ENCODE data around the gene PYY. TPM values are rescaled to one million over a fixed set of nuclear protein-coding genes. Genes with fewer than 3 reads are reported as not detected.

PYY gene
- total RNA-seq, 1 donor from 2014 or later = not detected

DNA sequence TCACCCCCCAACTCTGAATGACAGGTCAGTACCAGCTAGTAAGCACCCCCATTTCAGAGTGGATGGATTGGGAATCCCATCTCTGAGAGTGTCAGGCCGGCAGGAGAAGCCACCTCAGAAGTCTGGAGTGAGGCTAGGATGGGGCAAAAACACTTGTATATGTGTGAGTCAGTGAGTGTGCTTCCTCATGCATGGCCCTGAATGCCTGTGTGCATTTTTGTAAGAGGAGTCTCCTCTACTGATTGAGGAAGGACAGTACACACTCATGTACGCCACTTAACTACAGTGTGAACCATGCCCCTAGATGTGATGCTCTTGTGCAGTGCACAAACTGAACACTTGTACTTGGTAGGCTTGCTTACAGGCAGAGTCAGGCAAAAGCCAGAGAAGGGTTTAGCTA lies 28.4 kb upstream of the PYY start:
- TF ChIP-seq POLR2AphosphoS5 (IDR thresholded peaks at IDR 0.05; ENCODE audit: insufficient read depth in 1 of 2, low read depth in 1 of 2) = no peak
- TF ChIP-seq POLR2A (IDR thresholded peaks at IDR 0.05) = no peak
- TF ChIP-seq, protein P1, sequence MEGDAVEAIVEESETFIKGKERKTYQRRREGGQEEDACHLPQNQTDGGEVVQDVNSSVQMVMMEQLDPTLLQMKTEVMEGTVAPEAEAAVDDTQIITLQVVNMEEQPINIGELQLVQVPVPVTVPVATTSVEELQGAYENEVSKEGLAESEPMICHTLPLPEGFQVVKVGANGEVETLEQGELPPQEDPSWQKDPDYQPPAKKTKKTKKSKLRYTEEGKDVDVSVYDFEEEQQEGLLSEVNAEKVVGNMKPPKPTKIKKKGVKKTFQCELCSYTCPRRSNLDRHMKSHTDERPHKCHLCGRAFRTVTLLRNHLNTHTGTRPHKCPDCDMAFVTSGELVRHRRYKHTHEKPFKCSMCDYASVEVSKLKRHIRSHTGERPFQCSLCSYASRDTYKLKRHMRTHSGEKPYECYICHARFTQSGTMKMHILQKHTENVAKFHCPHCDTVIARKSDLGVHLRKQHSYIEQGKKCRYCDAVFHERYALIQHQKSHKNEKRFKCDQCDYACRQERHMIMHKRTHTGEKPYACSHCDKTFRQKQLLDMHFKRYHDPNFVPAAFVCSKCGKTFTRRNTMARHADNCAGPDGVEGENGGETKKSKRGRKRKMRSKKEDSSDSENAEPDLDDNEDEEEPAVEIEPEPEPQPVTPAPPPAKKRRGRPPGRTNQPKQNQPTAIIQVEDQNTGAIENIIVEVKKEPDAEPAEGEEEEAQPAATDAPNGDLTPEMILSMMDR (IDR thresholded peaks at IDR 0.05) = no peak
- no peaks in the 10 kb centered on the region for H3K9me3 ChIP-seq
- no peak overlapping the region for H3K4me3 ChIP-seq
- no peak overlapping the region for H3K27ac ChIP-seq
- intact Hi-C loops (cut with DNase I) = no loop called here
- no peak for DNase-seq (ENCODE audit: extremely low spot score in 2 of 2)
- no peaks in the 10 kb centered on the region for H3K27me3 ChIP-seq
- H3K36me3 ChIP-seq = no peaks in the 10 kb centered on the region
- peaks cover 13% of the 10 kb centered on the region for H3K4me1 ChIP-seq

DNA sequence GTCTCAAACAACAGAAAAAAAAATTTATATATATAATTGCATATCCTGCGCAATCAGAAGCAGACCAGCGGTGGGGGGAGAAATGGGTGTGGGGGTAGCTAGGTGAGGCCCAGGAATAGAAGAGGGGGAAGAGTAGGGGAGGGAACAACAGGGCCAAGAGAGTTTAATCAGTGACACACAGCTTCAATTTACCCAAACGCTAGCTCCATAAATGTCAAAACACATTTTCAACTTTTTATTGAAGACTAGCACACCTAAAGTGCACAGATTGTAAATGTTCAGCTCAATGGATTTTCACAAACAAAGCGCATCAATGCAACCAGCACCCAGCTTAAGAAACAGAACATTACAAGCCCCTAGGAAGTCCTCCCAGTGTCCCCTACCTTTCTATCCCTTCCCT lies 25.9 kb upstream of the PYY start:
- no peak overlapping the region for H3K27ac ChIP-seq
- H3K4me3 ChIP-seq = no peak overlapping the region
- no peaks in the 10 kb centered on the region for H3K27me3 ChIP-seq
- intact Hi-C loops (cut with DNase I) = no loop called here
- TF ChIP-seq POLR2A (IDR thresholded peaks at IDR 0.05) (no peak), POLR2AphosphoS5 (IDR thresholded peaks at IDR 0.05; ENCODE audit: insufficient read depth in 1 of 2, low read depth in 1 of 2) (no peak)
- TF ChIP-seq, protein P1 (IDR thresholded peaks at IDR 0.05) = no peak
- H3K9me3 ChIP-seq = no peaks in the 10 kb centered on the region
- no peaks in the 10 kb centered on the region for H3K36me3 ChIP-seq
- DNase-seq (ENCODE audit: extremely low spot score in 2 of 2) = no peak
- H3K4me1 ChIP-seq = peaks cover 13% of the 10 kb centered on the region

- H3K27ac ChIP-seq = no peak overlapping the region
- H3K4me1 ChIP-seq = peaks cover 8% of the 10 kb centered on the region
- intact Hi-C loops (cut with DNase I) = no loop called here
- no peak for TF ChIP-seq POLR2A (IDR thresholded peaks at IDR 0.05)
- no peak for TF ChIP-seq POLR2AphosphoS5 (IDR thresholded peaks at IDR 0.05; ENCODE audit: insufficient read depth in 1 of 2, low read depth in 1 of 2)
- TF ChIP-seq, protein P1 (IDR thresholded peaks at IDR 0.05) = no peak
- H3K27me3 ChIP-seq = no peaks in the 10 kb centered on the region
- no peak overlapping the region for H3K4me3 ChIP-seq
- no peaks in the 10 kb centered on the region for H3K36me3 ChIP-seq
- H3K9me3 ChIP-seq = no peaks in the 10 kb centered on the region
- no peak for DNase-seq (ENCODE audit: extremely low spot score in 2 of 2)
These were observed 25.3 kb upstream of the PYY start for GRCh38 chr17:43979011-43979410.

- Histone ChIP-seq H3K27me3 (no peaks in the 10 kb centered on the region), H3K36me3 (no peaks in the 10 kb centered on the region), H3K9me3 (no peaks in the 10 kb centered on the region), H3K27ac (no peak overlapping the region), H3K4me1 (no peaks in the 10 kb centered on the region), H3K4me3 (no peak overlapping the region)
- no peak for DNase-seq (ENCODE audit: extremely low spot score in 2 of 2)
- intact Hi-C loops (cut with DNase I) = no loop called here
- TF ChIP-seq, protein P1 (IDR thresholded peaks at IDR 0.05) = no peak
- no peak for TF ChIP-seq POLR2A (IDR thresholded peaks at IDR 0.05)
- TF ChIP-seq POLR2AphosphoS5 (IDR thresholded peaks at IDR 0.05; ENCODE audit: insufficient read depth in 1 of 2, low read depth in 1 of 2) = no peak
These were observed 24.3 kb upstream of the PYY start for GRCh38 chr17:43978078-43978477.

GRCh38 chr17:43976963-43977837 lies 23.5 kb upstream of the PYY start:
- Histone ChIP-seq H3K4me3 (no peak overlapping the region), H3K27me3 (no peaks in the 10 kb centered on the region), H3K27ac (no peak overlapping the region), H3K4me1 (no peaks in the 10 kb centered on the region), H3K9me3 (no peaks in the 10 kb centered on the region), H3K36me3 (no peaks in the 10 kb centered on the region)
- intact Hi-C loops (cut with DNase I) = no loop called here
- no peak for DNase-seq (ENCODE audit: extremely low spot score in 2 of 2)
- no peak for TF ChIP-seq POLR2A (IDR thresholded peaks at IDR 0.05)
- TF ChIP-seq, protein P1 (IDR thresholded peaks at IDR 0.05) = no peak
- no peak for TF ChIP-seq POLR2AphosphoS5 (IDR thresholded peaks at IDR 0.05; ENCODE audit: insufficient read depth in 1 of 2, low read depth in 1 of 2)
